ENCODE measurements around the gene SH3RF3.

- no peak for TF ChIP-seq POLR2A (IDR thresholded peaks at IDR 0.05)
- TF ChIP-seq, protein P1, sequence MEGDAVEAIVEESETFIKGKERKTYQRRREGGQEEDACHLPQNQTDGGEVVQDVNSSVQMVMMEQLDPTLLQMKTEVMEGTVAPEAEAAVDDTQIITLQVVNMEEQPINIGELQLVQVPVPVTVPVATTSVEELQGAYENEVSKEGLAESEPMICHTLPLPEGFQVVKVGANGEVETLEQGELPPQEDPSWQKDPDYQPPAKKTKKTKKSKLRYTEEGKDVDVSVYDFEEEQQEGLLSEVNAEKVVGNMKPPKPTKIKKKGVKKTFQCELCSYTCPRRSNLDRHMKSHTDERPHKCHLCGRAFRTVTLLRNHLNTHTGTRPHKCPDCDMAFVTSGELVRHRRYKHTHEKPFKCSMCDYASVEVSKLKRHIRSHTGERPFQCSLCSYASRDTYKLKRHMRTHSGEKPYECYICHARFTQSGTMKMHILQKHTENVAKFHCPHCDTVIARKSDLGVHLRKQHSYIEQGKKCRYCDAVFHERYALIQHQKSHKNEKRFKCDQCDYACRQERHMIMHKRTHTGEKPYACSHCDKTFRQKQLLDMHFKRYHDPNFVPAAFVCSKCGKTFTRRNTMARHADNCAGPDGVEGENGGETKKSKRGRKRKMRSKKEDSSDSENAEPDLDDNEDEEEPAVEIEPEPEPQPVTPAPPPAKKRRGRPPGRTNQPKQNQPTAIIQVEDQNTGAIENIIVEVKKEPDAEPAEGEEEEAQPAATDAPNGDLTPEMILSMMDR (IDR thresholded peaks at IDR 0.05) = no peak
These were observed 308.5 kb downstream of the SH3RF3 start for GRCh38 chr2:109437325-109438090.

Measured in upper lobe of left lung (tissue), 4 donors.